Heart left ventricle (tissue), 13 donors: ENCODE measurements around the gene NAT10.

Experiments
- POLR2A ChIP-seq, 2 donors: fragments of 450-650 bp; IDR thresholded peaks; one replicate each; pipeline ENCODE4 v1.6.1; 2017; ENCODE audit warnings: antibody characterized with exemption in 2 of 2, mild to moderate bottlenecking in 2 of 2, moderate library complexity in 2 of 2
- TF ChIP-seq, protein P1 (sequence below), 12 donors: fragments of 200-600 bp; sonication (generic) in 4 of 12; IDR thresholded peaks; one replicate each; pipeline versions ENCODE4 v1.5.0 to v1.8.0; 2018 to 2022; ENCODE audit warnings: antibody characterized with exemption in 12 of 12, mild to moderate bottlenecking in 5 of 12
- donor health status: ischemic (EF 13 %, LVEDD 7.1; RV severe dilation, severe dysfunction).
- donor health status: DM: no; HTN: yes; CAD: no.
- donor health status: DM: no; HTN: no; CAD: no.
- donor health status: ischemic (EF 25% LVEDD 6.9; RV normal size, moderate dysfunction).
- donor health status: ischemic (EF 25% LVEDD 5.7; RV mildly dilated, moderate dysfunction).
- donor health status: ischemic (EF 35%, LVEDD 5.7; RV mildly dilated, moderate dysfunction).
- donor health status: nonischemic (EF 11% LVEDD 7.7; RV severe dilation, severe dysfunction).
- donor health status: DM: yes; HTN: yes; CAD: no.
- donor health status: PGD.
- donor health status: ischemic (EF 29% LVEDD 5.4; RV normal size, mild dysfunction).
- donor health status: nonischemic (EF 23%, LVEDD 6.1; RV moderate dilation, normal function).

DNA sequence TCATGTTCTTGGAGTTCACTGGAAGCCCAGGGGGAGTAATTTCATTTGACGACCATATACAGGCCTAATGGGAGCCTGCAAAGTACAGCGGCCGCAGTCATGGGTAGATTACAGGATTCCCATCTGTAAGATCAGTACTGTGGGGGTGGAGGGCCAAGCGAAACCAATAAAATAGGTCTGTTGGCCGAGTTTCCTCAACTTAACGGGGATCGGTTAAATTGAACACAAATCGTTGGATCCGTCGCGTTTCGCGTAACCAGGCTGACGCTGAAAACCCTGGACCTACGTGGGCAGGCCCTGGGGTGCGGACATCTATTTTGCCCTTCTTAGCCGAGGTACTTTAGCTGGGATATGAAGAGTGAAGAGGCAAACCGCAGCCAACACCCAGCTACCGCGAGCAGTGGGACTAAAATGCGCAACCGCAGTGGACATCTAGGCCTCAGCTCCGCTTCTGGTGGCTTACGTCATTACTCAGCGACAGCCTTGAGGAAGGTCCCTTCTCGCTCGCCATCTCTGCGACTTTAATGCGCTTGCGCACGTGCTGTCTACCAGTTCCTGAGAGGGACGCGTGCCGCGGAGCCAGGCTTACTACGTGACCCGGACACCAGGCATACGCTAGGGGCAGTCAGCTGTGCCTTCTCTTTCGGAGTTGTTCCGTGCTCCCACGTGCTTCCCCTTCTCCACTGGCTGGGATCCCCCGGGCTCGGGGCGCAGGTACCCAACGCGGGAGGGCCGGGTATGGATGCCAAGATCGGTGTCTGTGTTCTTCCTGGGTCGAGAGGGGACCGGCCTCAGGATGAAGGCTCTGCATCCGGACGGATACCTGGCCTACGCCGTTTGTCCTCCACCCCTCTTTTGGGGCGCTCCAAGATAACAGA lies at the start of gene NAT10:
- TF ChIP-seq, protein P1, sequence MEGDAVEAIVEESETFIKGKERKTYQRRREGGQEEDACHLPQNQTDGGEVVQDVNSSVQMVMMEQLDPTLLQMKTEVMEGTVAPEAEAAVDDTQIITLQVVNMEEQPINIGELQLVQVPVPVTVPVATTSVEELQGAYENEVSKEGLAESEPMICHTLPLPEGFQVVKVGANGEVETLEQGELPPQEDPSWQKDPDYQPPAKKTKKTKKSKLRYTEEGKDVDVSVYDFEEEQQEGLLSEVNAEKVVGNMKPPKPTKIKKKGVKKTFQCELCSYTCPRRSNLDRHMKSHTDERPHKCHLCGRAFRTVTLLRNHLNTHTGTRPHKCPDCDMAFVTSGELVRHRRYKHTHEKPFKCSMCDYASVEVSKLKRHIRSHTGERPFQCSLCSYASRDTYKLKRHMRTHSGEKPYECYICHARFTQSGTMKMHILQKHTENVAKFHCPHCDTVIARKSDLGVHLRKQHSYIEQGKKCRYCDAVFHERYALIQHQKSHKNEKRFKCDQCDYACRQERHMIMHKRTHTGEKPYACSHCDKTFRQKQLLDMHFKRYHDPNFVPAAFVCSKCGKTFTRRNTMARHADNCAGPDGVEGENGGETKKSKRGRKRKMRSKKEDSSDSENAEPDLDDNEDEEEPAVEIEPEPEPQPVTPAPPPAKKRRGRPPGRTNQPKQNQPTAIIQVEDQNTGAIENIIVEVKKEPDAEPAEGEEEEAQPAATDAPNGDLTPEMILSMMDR (IDR thresholded peaks at IDR 0.05) = peak in 4 of 12 donors; percentile 6 to 23 (median 15)
- peak in 1 of 2 donors; percentile 84 for TF ChIP-seq POLR2A (IDR thresholded peaks at IDR 0.05)
